T-helper 17 cell (primary cell): ENCODE measurements around the gene SRSF10. TPM values are rescaled to one million over a fixed set of nuclear protein-coding genes. Genes with fewer than 3 reads are reported as not detected.
"Not testable (repeated sequence)": the region's sequence is repeated elsewhere in the genome, so short reads cannot be mapped to it uniquely, and the experiment has no call there.

ENCODE experiments used
- ATAC-seq: fragments of 150-1000 bp; cut with Tn5 transposase; 2 replicates; pipeline ENCODE4 v1.10.0; 2021; ENCODE audit warnings: mild to moderate bottlenecking, moderate library complexity
- DNase-seq, 3 donors: peaks; one replicate each; pipeline versions ENCODE4 v3.0.0 to v3.0.0-alpha.2; 2020 to 2021
- H3K9me3 ChIP-seq: one replicate; pipeline ENCODE4 v1.7.0; 2013; ENCODE audit warnings: low read length, mild to moderate bottlenecking; ENCODE audit not compliant: control insufficient read depth, poor library complexity, severe bottlenecking
- H3K27ac Mint-ChIP-seq: one replicate; pipeline ENCODE4 v1.8.0; 2022; ENCODE audit warnings: mild to moderate bottlenecking, moderate library complexity, mixed read lengths
- H3K27me3 Mint-ChIP-seq: one replicate; pipeline ENCODE4 v1.8.0; 2022; ENCODE audit warnings: mixed read lengths
- H3K36me3 Mint-ChIP-seq: one replicate; pipeline ENCODE4 v1.8.0; 2022; ENCODE audit warnings: low read depth, mixed read lengths
- H3K4me1 Mint-ChIP-seq: one replicate; pipeline ENCODE4 v1.8.0; 2022; ENCODE audit warnings: mild to moderate bottlenecking, mixed read lengths
- H3K4me3 Mint-ChIP-seq: one replicate; pipeline ENCODE4 v1.8.0; 2022; ENCODE audit warnings: mild to moderate bottlenecking, moderate library complexity, mixed read lengths
- total RNA-seq, 4 donors: library from RNA in 2 of 4; stranded (reverse) in 2 of 4; gene quantifications; one replicate each; pipeline ENCODE4 v1.2.3 and lab custom pipeline; 2022 to 2026

SRSF10 gene
- total RNA-seq, 2 donors from 2014 or later: 232 to 239 TPM

DNA sequence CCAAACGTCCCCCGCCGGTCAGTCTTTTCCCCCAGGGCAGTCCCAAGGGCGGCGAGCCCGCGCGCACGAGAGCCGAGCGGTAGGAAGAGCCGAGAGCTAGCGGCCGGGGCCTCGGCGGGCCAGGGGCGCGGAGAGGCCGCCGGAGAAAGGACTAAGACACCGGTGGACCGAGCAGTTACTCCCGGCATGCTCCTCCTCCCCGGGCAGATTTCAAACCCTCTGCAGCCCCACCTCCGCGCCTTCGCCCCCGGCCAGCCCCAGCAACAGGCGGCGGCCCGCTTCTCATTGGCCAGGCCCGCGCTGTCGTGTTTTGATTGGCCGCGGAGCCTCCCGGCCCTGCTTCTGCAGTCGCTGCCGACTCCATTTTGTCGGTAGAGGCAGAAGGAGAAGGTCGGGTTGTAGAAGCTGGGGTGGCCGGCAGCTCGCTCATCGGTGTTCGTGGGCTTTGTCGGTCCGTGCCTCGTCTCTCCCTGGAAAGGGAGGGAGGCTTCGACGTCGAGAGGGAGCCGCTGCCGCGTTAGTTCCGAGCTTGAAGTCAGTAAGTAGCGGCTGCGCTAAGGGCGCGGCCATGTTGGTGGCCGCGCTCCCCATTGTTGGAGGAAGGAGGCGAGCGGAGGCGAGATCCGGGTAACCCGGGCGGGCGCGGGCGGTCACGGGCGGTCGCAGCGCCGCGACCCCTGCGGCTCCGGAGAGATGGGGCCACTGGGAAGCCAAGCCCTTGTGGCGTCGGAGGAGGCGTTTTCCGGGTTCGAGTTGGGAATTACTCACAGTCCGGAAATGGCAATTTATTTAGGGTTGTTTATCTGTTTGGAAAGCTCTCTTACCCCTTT lies 20.5 kb downstream of the SRSF10 start, which contains the start of gene PNRC2:
Gene PNRC2 (plus strand): TSS at position 368 of the 830 bp plus-strand sequence. CDS start 1,630 bp downstream, outside the sequence.
- peaks cover 2% of the 10 kb centered on the region for H3K36me3 Mint-ChIP-seq
- peak within 1 kb of the TSS; percentile 100 for H3K27ac Mint-ChIP-seq
- H3K9me3 ChIP-seq: no peaks in the 10 kb centered on the region
- peak within 1 kb of the TSS; percentile 100 for H3K4me3 Mint-ChIP-seq
- peaks cover 32% of the 10 kb centered on the region for H3K4me1 Mint-ChIP-seq
- DNase-seq: peak; percentile 92 to 94 (median 93)
- H3K27me3 Mint-ChIP-seq: no peaks in the 10 kb centered on the region
- peak; percentile 86 for ATAC-seq

GRCh38 chr1:23958810-23959460 lies 21.2 kb downstream of the SRSF10 start:
- H3K36me3 Mint-ChIP-seq: peaks cover 2% of the 10 kb centered on the region
- H3K27ac Mint-ChIP-seq: peak overlapping the region; percentile 100

DNA sequence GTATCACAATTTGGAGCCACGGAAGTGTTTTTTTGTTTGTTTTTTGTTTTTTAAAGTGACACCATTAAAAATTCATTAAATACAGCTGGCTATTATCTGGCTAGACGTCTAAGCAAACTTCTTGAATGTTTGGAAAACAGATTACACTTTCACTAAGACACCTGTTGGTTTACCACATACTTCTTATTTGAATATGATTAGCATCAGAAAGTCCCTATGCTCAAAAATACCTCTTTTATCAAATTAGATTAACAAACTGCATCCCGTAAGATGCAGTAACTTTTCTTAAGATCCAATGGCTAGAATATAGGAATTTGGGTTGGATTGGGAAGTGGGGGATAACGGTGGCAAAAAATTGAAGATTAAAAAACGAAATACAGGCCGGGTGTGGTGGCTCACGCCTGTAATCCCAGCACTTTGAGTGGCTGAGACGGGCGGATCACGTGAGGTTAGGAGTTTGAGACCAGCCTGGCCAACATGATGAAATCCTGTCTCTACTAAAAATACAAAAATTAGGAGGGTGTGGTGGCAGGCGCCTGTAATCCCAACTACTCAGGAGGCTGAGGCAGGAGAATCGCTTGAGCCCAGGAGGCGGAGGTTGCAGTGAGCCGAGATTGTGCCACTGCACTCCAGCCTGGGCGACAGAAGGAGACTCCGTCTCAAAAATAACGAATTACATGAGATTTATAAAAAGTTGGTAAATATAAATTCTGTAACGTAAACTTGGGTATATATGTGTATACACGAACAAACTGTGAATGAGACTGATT lies 21.9 kb downstream of the SRSF10 start:
- not testable (repeated sequence) for H3K27me3 Mint-ChIP-seq, H3K9me3 ChIP-seq, DNase-seq, ATAC-seq, H3K36me3 Mint-ChIP-seq
- H3K4me1 Mint-ChIP-seq: peaks cover 29% of the 10 kb centered on the region
- peak overlapping the region; percentile 100 for H3K4me3 Mint-ChIP-seq
- H3K27ac Mint-ChIP-seq: peak overlapping the region; percentile 100

More at GRCh38 chr1:23958810-23959460, 21.2 kb downstream of the SRSF10 start:
- Mint-ChIP-seq H3K27me3 (no peaks in the 10 kb centered on the region), H3K4me3 (peak overlapping the region; percentile 100), H3K4me1 (peaks cover 29% of the 10 kb centered on the region)
- no peaks in the 10 kb centered on the region for H3K9me3 ChIP-seq
- DNase-seq: peak; percentile 75 to 87 (median 76)
- ATAC-seq: peak; percentile 83

GRCh38 chr1:23957096-23957495 lies 23.0 kb downstream of the SRSF10 start:
- ATAC-seq (no peak), DNase-seq (no peak)
- peaks cover 2% of the 10 kb centered on the region for H3K36me3 Mint-ChIP-seq
- H3K9me3 ChIP-seq: no peaks in the 10 kb centered on the region
- no peak overlapping the region for H3K4me3 Mint-ChIP-seq
- H3K4me1 Mint-ChIP-seq: peaks cover 26% of the 10 kb centered on the region
- no peaks in the 10 kb centered on the region for H3K27me3 Mint-ChIP-seq
- H3K27ac Mint-ChIP-seq: no peak overlapping the region

- no peak for ATAC-seq
These were observed 27.1 kb downstream of the SRSF10 start for GRCh38 chr1:23953020-23953419.

DNA sequence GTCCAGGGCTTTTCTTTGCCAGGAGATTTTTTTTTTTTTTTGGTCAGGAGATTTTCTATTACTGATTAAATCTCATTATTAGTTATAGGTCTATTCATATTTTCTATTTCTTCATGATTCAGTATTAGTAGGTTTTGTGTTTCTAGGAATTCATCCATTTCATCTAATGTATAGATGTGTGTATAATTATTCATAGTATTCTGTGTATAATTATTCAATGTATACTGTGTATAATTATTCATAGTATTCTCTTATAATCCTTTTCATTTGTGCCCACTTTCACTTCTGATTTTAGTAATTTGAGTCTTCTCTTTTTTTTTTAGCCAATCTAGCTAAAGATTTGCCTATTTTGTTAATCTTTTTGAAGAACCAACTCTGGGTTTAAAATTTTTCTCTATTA lies 32.8 kb downstream of the SRSF10 start:
- ATAC-seq (no peak), DNase-seq (no peak)
- H3K27me3 Mint-ChIP-seq: peaks cover 11% of the 10 kb centered on the region
- H3K9me3 ChIP-seq: no peaks in the 10 kb centered on the region
- H3K4me1 Mint-ChIP-seq: no peaks in the 10 kb centered on the region
- H3K27ac Mint-ChIP-seq: no peak overlapping the region
- H3K36me3 Mint-ChIP-seq: peaks cover 3% of the 10 kb centered on the region
- H3K4me3 Mint-ChIP-seq: no peak overlapping the region

More at GRCh38 chr1:23953020-23953419, 27.1 kb downstream of the SRSF10 start:
- peaks cover 9% of the 10 kb centered on the region for H3K4me1 Mint-ChIP-seq
- no peaks in the 10 kb centered on the region for H3K27me3 Mint-ChIP-seq
- no peaks in the 10 kb centered on the region for H3K9me3 ChIP-seq
- H3K27ac Mint-ChIP-seq: no peak overlapping the region
- no peaks in the 10 kb centered on the region for H3K36me3 Mint-ChIP-seq
- H3K4me3 Mint-ChIP-seq: no peak overlapping the region
- DNase-seq: no peak

GRCh38 chr1:23936481-23937176 lies 43.5 kb downstream of the SRSF10 start:
- ATAC-seq (no peak), DNase-seq (no peak)
- H3K9me3 ChIP-seq: no peaks in the 10 kb centered on the region
- Mint-ChIP-seq H3K36me3 (no peaks in the 10 kb centered on the region), H3K4me3 (no peak overlapping the region), H3K4me1 (no peaks in the 10 kb centered on the region), H3K27ac (no peak overlapping the region), H3K27me3 (peaks cover 7% of the 10 kb centered on the region)

DNA sequence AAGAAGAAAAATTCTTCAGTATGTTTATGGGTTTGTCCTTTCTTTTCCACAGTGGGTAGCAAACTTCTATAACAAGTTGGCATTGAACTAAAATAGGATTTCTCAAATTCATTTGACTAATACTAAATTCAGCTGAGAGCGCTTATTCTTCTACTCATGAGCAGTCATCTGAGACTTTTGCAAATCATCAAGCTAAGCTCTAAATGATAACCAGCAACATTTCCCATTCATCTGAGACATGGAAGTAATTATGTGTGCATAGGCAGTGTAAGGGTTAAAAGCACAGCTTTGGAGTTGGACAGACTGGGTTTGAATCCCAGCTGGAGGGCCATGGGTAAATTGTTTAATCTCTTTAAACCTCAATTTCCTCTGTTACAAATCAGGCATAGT lies 48.6 kb downstream of the SRSF10 start:
- no peak for ATAC-seq
- DNase-seq: no peak
- H3K9me3 ChIP-seq: no peaks in the 10 kb centered on the region
- Mint-ChIP-seq H3K36me3 (no peaks in the 10 kb centered on the region), H3K4me1 (peaks cover 2% of the 10 kb centered on the region), H3K27me3 (peaks cover 17% of the 10 kb centered on the region), H3K27ac (no peak overlapping the region), H3K4me3 (no peak overlapping the region)

DNA sequence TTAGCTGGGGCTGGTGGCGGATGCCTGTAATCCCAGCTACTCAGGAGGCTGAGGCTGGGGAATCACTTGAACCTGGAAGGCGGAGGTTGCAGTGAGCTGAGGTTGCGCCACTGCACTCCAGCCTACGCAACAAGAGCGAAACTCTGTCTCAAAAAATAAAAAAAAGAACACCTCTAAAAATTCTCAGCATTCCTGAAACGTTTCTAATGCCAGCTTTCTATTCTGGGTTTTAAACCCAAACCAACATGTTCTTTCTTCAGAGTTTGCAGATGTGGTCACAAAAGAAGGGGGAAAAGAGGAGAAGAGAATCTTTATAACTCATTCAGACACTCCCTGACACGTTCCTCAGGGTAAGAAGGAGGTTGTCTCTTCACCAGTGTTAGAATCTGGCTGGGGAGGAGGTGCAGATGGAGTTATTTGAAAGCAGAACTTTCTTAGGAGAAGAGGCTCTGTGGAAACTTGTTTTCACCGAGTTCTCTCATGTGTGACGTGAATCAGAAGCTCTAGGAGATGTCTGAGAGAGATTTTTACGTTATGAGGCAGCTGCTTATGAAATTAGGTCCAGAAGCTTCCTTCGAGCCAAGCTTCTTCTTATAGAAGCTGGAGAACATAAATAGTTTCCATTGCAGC lies 49.2 kb downstream of the SRSF10 start:
- no peaks in the 10 kb centered on the region for H3K36me3 Mint-ChIP-seq
- peaks cover 17% of the 10 kb centered on the region for H3K27me3 Mint-ChIP-seq
- H3K4me3 Mint-ChIP-seq: no peak overlapping the region
- DNase-seq (no peak), ATAC-seq (no peak)
- H3K4me1 Mint-ChIP-seq: peaks cover 2% of the 10 kb centered on the region
- H3K27ac Mint-ChIP-seq: no peak overlapping the region
- H3K9me3 ChIP-seq: no peaks in the 10 kb centered on the region

DNA sequence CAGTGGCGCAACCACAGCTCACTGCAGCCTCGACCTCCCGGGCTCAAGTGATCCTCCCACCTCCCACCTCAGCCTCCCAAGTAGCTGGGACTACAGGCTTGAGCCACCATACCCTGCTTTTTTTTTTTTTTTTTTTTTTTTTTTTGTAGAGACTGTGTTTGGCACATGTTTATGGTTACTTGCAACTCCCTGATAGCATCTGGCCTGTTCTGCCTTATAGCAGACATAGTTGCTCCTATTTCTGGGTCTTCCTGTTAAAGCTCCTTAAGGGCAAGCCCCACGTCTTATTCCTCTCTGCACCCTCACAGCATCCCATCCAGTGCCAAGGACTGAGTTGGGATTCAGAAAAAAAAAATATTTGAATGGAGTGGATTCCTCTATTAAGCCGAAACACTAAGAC lies 49.9 kb downstream of the SRSF10 start:
- ATAC-seq (no peak), DNase-seq (no peak)
- H3K4me1 Mint-ChIP-seq: peaks cover 2% of the 10 kb centered on the region
- H3K9me3 ChIP-seq: no peaks in the 10 kb centered on the region
- H3K27me3 Mint-ChIP-seq: peaks cover 17% of the 10 kb centered on the region
- H3K36me3 Mint-ChIP-seq: no peaks in the 10 kb centered on the region
- H3K4me3 Mint-ChIP-seq: no peak overlapping the region
- H3K27ac Mint-ChIP-seq: no peak overlapping the region

DNA sequence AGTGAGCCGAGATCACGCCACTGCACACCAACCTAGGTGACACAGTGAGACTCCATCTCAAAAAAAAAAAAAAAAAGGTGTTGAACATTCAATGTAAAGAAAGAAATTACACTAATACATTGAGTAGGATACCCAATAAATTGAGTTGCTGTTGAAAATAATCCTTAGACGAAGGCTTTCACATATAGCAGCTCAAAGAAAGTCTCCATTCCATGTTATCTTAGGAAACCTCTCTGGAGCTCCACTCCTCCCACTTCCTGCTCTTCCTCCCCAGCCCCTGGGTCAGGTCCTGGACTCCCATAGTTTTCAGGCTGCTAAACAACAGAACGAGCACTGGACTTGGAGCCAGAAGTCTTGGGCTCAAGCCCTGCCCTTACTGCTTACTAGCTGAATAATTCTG lies 51.3 kb downstream of the SRSF10 start:
- no peaks in the 10 kb centered on the region for H3K36me3 Mint-ChIP-seq
- no peaks in the 10 kb centered on the region for H3K9me3 ChIP-seq
- no peak for DNase-seq
- peaks cover 2% of the 10 kb centered on the region for H3K4me1 Mint-ChIP-seq
- ATAC-seq: no peak
- H3K27ac Mint-ChIP-seq: no peak overlapping the region
- H3K4me3 Mint-ChIP-seq: no peak overlapping the region
- peaks cover 17% of the 10 kb centered on the region for H3K27me3 Mint-ChIP-seq

DNA sequence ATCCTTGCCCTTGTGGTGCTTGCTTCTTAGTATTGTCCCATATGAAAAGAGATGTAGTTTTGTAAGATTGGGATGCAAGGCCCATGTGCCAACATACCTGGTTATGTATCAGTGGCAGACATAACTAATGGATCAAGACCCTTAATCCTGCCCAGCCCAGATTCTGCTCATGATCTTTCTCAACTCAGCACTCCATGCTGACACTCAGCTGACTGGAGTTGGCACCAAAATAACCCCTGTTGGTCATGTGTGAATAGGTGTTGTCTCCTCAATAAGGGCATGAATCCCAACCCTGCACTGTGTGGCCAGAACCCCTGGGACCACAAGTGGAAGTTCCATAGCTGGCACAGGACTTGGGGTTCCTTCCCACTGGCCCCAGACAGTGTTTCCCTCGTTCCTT lies 53.0 kb downstream of the SRSF10 start:
- H3K27me3 Mint-ChIP-seq: peaks cover 17% of the 10 kb centered on the region
- no peak for ATAC-seq
- no peak for DNase-seq
- no peak overlapping the region for H3K4me3 Mint-ChIP-seq
- peak overlapping the region; percentile 24 for H3K27ac Mint-ChIP-seq
- no peaks in the 10 kb centered on the region for H3K9me3 ChIP-seq
- H3K4me1 Mint-ChIP-seq: peaks cover 2% of the 10 kb centered on the region
- no peaks in the 10 kb centered on the region for H3K36me3 Mint-ChIP-seq
